ENCODE results near the gene REC8. TPM values are rescaled to one million over a fixed set of nuclear protein-coding genes. Genes with fewer than 3 reads are reported as not detected.

REC8 gene
- total RNA-seq, result 18.4 TPM
- long read RNA-seq, partial matches to known transcripts, result 3 of 10 reads
- long read RNA-seq, other reads (novel, unspliced or antisense), result 4 of 10 reads

- Histone ChIP-seq H3K36me3 (peaks cover 76% of the 10 kb centered on the region), H3K27me3 (ENCODE audit: low read depth) (no peaks in the 10 kb centered on the region), H3K9me3 (no peaks in the 10 kb centered on the region), H3K27ac (peak within 1 kb of the TSS; percentile 60), H3K4me1 (peaks cover 13% of the 10 kb centered on the region), H3K4me3 (peak within 1 kb of the TSS; percentile 44)
- DNase-seq (peak; percentile 87), ATAC-seq (peak; percentile 91 to 92)
- intact Hi-C loops (cut with DNase I), result no loop called here
- TF ChIP-seq CTCF (IDR thresholded peaks at IDR 0.05), result no peak
These were observed at the start of gene REC8 for GRCh38 chr14:24171422-24172260. Gene REC8, plus strand, starts transcription at chr14:24172080. Its CDS starts 473 bp downstream, at chr14:24172553.

- no peaks in the 10 kb centered on the region for H3K9me3 ChIP-seq
- intact Hi-C loops (cut with DNase I), result no loop called here
These were observed 49.5 kb upstream of the REC8 start for GRCh38 chr14:24122416-24122815.

GRCh38 chr14:24122898-24123297 is 49.0 kb upstream of the REC8 start:
- Histone ChIP-seq H3K9me3 (no peaks in the 10 kb centered on the region), H3K27me3 (ENCODE audit: low read depth) (no peaks in the 10 kb centered on the region), H3K4me3 (no peak overlapping the region), H3K27ac (no peak overlapping the region), H3K36me3 (peaks cover 69% of the 10 kb centered on the region), H3K4me1 (no peaks in the 10 kb centered on the region)
- no peak for TF ChIP-seq CTCF (IDR thresholded peaks at IDR 0.05)
- ATAC-seq (no peak), DNase-seq (no peak)
- intact Hi-C loops (cut with DNase I), result no loop called here

More at GRCh38 chr14:24122416-24122815, 49.5 kb upstream of the REC8 start:
- H3K27me3 ChIP-seq (ENCODE audit: low read depth), result no peaks in the 10 kb centered on the region
- no peak for DNase-seq
- H3K27ac ChIP-seq, result no peak overlapping the region
- no peak for ATAC-seq
- H3K36me3 ChIP-seq, result peaks cover 74% of the 10 kb centered on the region
- H3K4me1 ChIP-seq, result no peaks in the 10 kb centered on the region
- TF ChIP-seq CTCF (IDR thresholded peaks at IDR 0.05), result no peak
- H3K4me3 ChIP-seq, result no peak overlapping the region

GRCh38 chr14:24123424-24124417 is 48.2 kb upstream of the REC8 start:
- H3K27me3 ChIP-seq (ENCODE audit: low read depth), result no peaks in the 10 kb centered on the region
- peaks cover 61% of the 10 kb centered on the region for H3K36me3 ChIP-seq
- H3K4me3 ChIP-seq, result no peak overlapping the region
- H3K27ac ChIP-seq, result no peak overlapping the region
- DNase-seq (no peak), ATAC-seq (peak in 1 of 2 donors; percentile 20)
- no peaks in the 10 kb centered on the region for H3K4me1 ChIP-seq
- intact Hi-C loops (cut with DNase I), result no loop called here
- no peak for TF ChIP-seq CTCF (IDR thresholded peaks at IDR 0.05)
- no peaks in the 10 kb centered on the region for H3K9me3 ChIP-seq

GRCh38 chr14:24126939-24127338 is 44.9 kb upstream of the REC8 start:
- no peak for TF ChIP-seq CTCF (IDR thresholded peaks at IDR 0.05)
- Histone ChIP-seq H3K4me1 (peaks cover 5% of the 10 kb centered on the region), H3K27me3 (ENCODE audit: low read depth) (no peaks in the 10 kb centered on the region), H3K27ac (no peak overlapping the region), H3K36me3 (peaks cover 29% of the 10 kb centered on the region), H3K4me3 (no peak overlapping the region), H3K9me3 (no peaks in the 10 kb centered on the region)
- ATAC-seq, result no peak
- DNase-seq, result no peak
- intact Hi-C loops (cut with DNase I), result no loop called here
